A673 (cell line): Measurements from ENCODE around the gene TIMM9. TPM values are rescaled to one million over a fixed set of nuclear protein-coding genes. Genes with fewer than 3 reads are reported as not detected.

Experiments used
- BruUV-seq: library from RNA; stranded (reverse); fragments of 400-500 nt; replicated peaks from 2 replicates; lab custom pipeline; 2021; lab: Mats Ljungman, UMichigan
- CTCF ChIA-PET: fragments of 300-600 bp; sonication (Branson Sonifier 250); formaldehyde crosslinking; loops from one replicate; lab custom pipeline; 2022; ENCODE audit warnings: antibody characterized with exemption; lab: Charles Lee
- POLR2A ChIA-PET: fragments of 300-600 bp; sonication (Branson Sonifier 250); formaldehyde crosslinking; loops from one replicate; lab custom pipeline; 2022; ENCODE audit warnings: antibody characterized with exemption; ENCODE audit not compliant: low non-redundant PET; lab: Charles Lee
- DNase-seq: peaks from one replicate; pipeline ENCODE4 v3.0.0-alpha.2; 2015; ENCODE audit warnings: low spot score
- H3K27ac ChIP-seq: fragments of 200-600 bp; sonication (generic); 2 replicates; pipeline ENCODE4 v1.5.1; 2016; ENCODE audit warnings: mixed run types, low read depth, mild to moderate bottlenecking, mixed read lengths, antibody characterized with exemption, low read length; ENCODE audit not compliant: poor library complexity, severe bottlenecking
- H3K27me3 ChIP-seq: fragments of 200-600 bp; sonication (generic); replicated peaks from 2 replicates; pipeline ENCODE4 v1.6.1; 2017; ENCODE audit warnings: mixed run types, low read depth, mild to moderate bottlenecking, mixed read lengths, antibody characterized with exemption, low read length; ENCODE audit not compliant: insufficient read depth, poor library complexity
- H3K36me3 ChIP-seq: fragments of 200-600 bp; sonication (generic); 2 replicates; pipeline ENCODE4 v1.6.1; 2016; ENCODE audit warnings: mixed run types, mild to moderate bottlenecking, mixed read lengths, antibody characterized with exemption, low read length; ENCODE audit not compliant: insufficient read depth, poor library complexity, severe bottlenecking
- H3K4me1 ChIP-seq: fragments of 200-600 bp; sonication (generic); 2 replicates; pipeline ENCODE4 v1.6.1; 2017; ENCODE audit warnings: mixed run types, mild to moderate bottlenecking, mixed read lengths, antibody characterized with exemption, low read length; ENCODE audit not compliant: insufficient read depth, poor library complexity, severe bottlenecking
- H3K4me3 ChIP-seq: fragments of 200-600 bp; sonication (generic); 2 replicates; pipeline ENCODE4 v1.5.1; 2016; ENCODE audit warnings: low read depth, mixed run types, mild to moderate bottlenecking, mixed read lengths, low read length; ENCODE audit not compliant: poor library complexity, severe bottlenecking
- H3K9me3 ChIP-seq: fragments of 200-600 bp; sonication (generic); 2 replicates; pipeline ENCODE4 v1.6.1; 2016; ENCODE audit warnings: mixed run types, low read depth, mild to moderate bottlenecking, mixed read lengths, antibody characterized with exemption, low read length; ENCODE audit not compliant: poor library complexity, severe bottlenecking
- EZH2 ChIP-seq: fragments of 200-600 bp; sonication (generic); IDR thresholded peaks from 2 replicates; pipeline ENCODE4 v1.6.1; 2017; ENCODE audit warnings: borderline replicate concordance, low read depth, mild to moderate bottlenecking, mixed read lengths, antibody characterized with exemption, low read length; ENCODE audit not compliant: poor library complexity, severe bottlenecking
- intact Hi-C: fragments of 100-400 bp; cut with micrococcal nuclease; formaldehyde crosslinking; loops from one replicate; pipeline ENCODE4 v1.10.0; 2022; ENCODE audit not compliant: unreplicated experiment
- total RNA-seq: library from RNA; stranded (reverse); gene quantifications from 2 replicates; pipeline ENCODE4 v1.2.3, GENCODE V29; 2021
- TF ChIP-seq, protein P1 (sequence below): fragments of 300-800, 200-600 bp; sonication (generic); conservative IDR thresholded peaks from 2 replicates; pipeline ENCODE4 v1.5.1; 2017; ENCODE audit warnings: low read depth, mild to moderate bottlenecking, antibody characterized with exemption, low read length, moderate library complexity, mixed read lengths

The TIMM9 gene
- total RNA-seq, 1 experiment from 2014 or later: 65.7 TPM

GRCh38 chr14:58455593-58456265, 28.4 kb upstream of the TIMM9 start:
- Histone ChIP-seq H3K9me3 (no peaks in the 10 kb centered on the region), H3K36me3 (peaks cover 4% of the 10 kb centered on the region), H3K4me1 (no peaks in the 10 kb centered on the region), H3K4me3 (no peak overlapping the region), H3K27ac (no peak overlapping the region), H3K27me3 (no peaks in the 10 kb centered on the region)
- no peak for DNase-seq
- TF ChIP-seq EZH2: no peak
- TF ChIP-seq, protein P1, sequence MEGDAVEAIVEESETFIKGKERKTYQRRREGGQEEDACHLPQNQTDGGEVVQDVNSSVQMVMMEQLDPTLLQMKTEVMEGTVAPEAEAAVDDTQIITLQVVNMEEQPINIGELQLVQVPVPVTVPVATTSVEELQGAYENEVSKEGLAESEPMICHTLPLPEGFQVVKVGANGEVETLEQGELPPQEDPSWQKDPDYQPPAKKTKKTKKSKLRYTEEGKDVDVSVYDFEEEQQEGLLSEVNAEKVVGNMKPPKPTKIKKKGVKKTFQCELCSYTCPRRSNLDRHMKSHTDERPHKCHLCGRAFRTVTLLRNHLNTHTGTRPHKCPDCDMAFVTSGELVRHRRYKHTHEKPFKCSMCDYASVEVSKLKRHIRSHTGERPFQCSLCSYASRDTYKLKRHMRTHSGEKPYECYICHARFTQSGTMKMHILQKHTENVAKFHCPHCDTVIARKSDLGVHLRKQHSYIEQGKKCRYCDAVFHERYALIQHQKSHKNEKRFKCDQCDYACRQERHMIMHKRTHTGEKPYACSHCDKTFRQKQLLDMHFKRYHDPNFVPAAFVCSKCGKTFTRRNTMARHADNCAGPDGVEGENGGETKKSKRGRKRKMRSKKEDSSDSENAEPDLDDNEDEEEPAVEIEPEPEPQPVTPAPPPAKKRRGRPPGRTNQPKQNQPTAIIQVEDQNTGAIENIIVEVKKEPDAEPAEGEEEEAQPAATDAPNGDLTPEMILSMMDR: no peak
- POLR2A ChIA-PET: no interaction called here
- CTCF ChIA-PET: no interaction called here
- BruUV-seq: no TSS peak
- intact Hi-C loops: no loop called here

- intact Hi-C loops: no loop called here
- Histone ChIP-seq H3K4me3 (no peak overlapping the region), H3K9me3 (no peaks in the 10 kb centered on the region), H3K4me1 (no peaks in the 10 kb centered on the region), H3K36me3 (peaks cover 30% of the 10 kb centered on the region), H3K27me3 (no peaks in the 10 kb centered on the region), H3K27ac (no peak overlapping the region)
- BruUV-seq: no TSS peak
- DNase-seq: no peak
- ChIA-PET POLR2A (no interaction called here), CTCF (no interaction called here)
- no peak for TF ChIP-seq EZH2
- TF ChIP-seq, protein P1: no peak
Observed at GRCh38 chr14:58444627-58445026, 17.3 kb upstream of the TIMM9 start.

GRCh38 chr14:58439476-58439875, 12.1 kb upstream of the TIMM9 start:
- no peaks in the 10 kb centered on the region for H3K4me1 ChIP-seq
- H3K27ac ChIP-seq: no peak overlapping the region
- intact Hi-C loops: no loop called here
- no peaks in the 10 kb centered on the region for H3K27me3 ChIP-seq
- no TSS peak for BruUV-seq
- H3K4me3 ChIP-seq: no peak overlapping the region
- ChIA-PET CTCF (no interaction called here), POLR2A (no interaction called here)
- TF ChIP-seq, protein P1: no peak
- no peak for TF ChIP-seq EZH2
- DNase-seq: no peak
- peaks cover 18% of the 10 kb centered on the region for H3K36me3 ChIP-seq
- no peaks in the 10 kb centered on the region for H3K9me3 ChIP-seq
